B cell (primary cell): ENCODE measurements around the gene NYAP1. TPM values are rescaled to one million over a fixed set of nuclear protein-coding genes. Genes with fewer than 3 reads are reported as not detected.

Experiments
- ATAC-seq: fragments of 200-7000 bp; cut with Tn5 transposase; one replicate; pipeline ENCODE4 v1.10.0; 2021; ENCODE audit warnings: low read depth, mild to moderate bottlenecking, moderate number of reproducible peaks, moderate library complexity
- CTCF ChIA-PET: fragments of 350-600 bp; sonication (Branson Sonifier 250); formaldehyde crosslinking; loops from one replicate; lab custom pipeline; 2021; ENCODE audit warnings: antibody characterized with exemption, inconsistent platforms; lab: Charles Lee
- POLR2A ChIA-PET: fragments of 350-600 bp; sonication (Branson Sonifier 250); formaldehyde crosslinking; loops from one replicate; lab custom pipeline; 2021; ENCODE audit warnings: antibody characterized with exemption; lab: Charles Lee
- DNase-seq: peaks from one replicate; pipeline ENCODE4 v3.0.0; 2013
- H2AFZ ChIP-seq: 2 replicates; pipeline ENCODE4 v1.6.1; 2012; ENCODE audit warnings: mild to moderate bottlenecking, low read depth, low read length; ENCODE audit not compliant: insufficient read depth, poor library complexity, severe bottlenecking
- H3K27ac ChIP-seq, 2 donors: 1 replicate in 1 of 2; 2 replicates in 1 of 2; pipeline ENCODE4 v1.5.1; 2012 to 2013; ENCODE audit warnings: low read length in 2 of 2, mild to moderate bottlenecking in 2 of 2, moderate library complexity in 1 of 2
- H3K27me3 ChIP-seq, 4 experiments: fragments of 200-600 bp in 1 of 4; sonication (generic) in 1 of 4; replicated peaks in 1 of 4; 1 replicate in 2 of 4; 2 replicates in 2 of 4; pipeline versions ENCODE4 v1.6.1 to v1.7.0; 2013 to 2016; ENCODE audit warnings: low read length in 3 of 4, mild to moderate bottlenecking in 2 of 4, mixed read lengths in 1 of 4, moderate library complexity in 1 of 4; ENCODE audit not compliant: insufficient read depth in 4 of 4, control insufficient read depth in 3 of 4; ENCODE audit errors: control extremely low read depth in 1 of 4
- H3K36me3 ChIP-seq, 2 experiments: replicated peaks in 1 of 2; 1 replicate in 1 of 2; 2 replicates in 1 of 2; pipeline versions ENCODE4 v1.6.1 to v1.7.1; 2013; ENCODE audit warnings: low read length in 1 of 2; ENCODE audit not compliant: insufficient read depth in 2 of 2, control insufficient read depth in 1 of 2; ENCODE audit errors: control extremely low read depth in 1 of 2, extremely low read depth in 1 of 2
- H3K4me1 ChIP-seq, 2 donors: fragments of 200-600 bp in 1 of 2; sonication (generic) in 1 of 2; 1 replicate in 1 of 2; 2 replicates in 1 of 2; pipeline versions ENCODE4 v1.5.1 to v1.6.1; 2013 to 2017; ENCODE audit warnings: low read length in 2 of 2; ENCODE audit not compliant: control insufficient read depth in 2 of 2, insufficient read depth in 2 of 2
- H3K4me2 ChIP-seq: replicated peaks from 2 replicates; pipeline ENCODE3; 2012; ENCODE audit warnings: mild to moderate bottlenecking, low read depth, low read length; ENCODE audit not compliant: poor library complexity, severe bottlenecking
- H3K4me3 ChIP-seq, 5 experiments: fragments of 200-600 bp in 1 of 5; sonication (generic) in 1 of 5; 1 replicate in 3 of 5; 2 replicates in 2 of 5; pipeline versions ENCODE4 v1.5.1 to v1.7.0; 2011 to 2016; ENCODE audit warnings: low read length in 4 of 5, mild to moderate bottlenecking in 4 of 5, low read depth in 2 of 5, control low read depth in 1 of 5, moderate library complexity in 1 of 5; ENCODE audit not compliant: insufficient read depth in 1 of 5; ENCODE audit errors: control extremely low read depth in 1 of 5, extremely low read depth in 1 of 5
- H3K79me2 ChIP-seq: fragments of 200-600 bp; sonication (generic); one replicate; pipeline ENCODE4 v1.6.0; 2016; ENCODE audit warnings: low read length; ENCODE audit not compliant: control insufficient read depth, insufficient read depth
- H3K9ac ChIP-seq: fragments of 200-600 bp; sonication (generic); 2 replicates; pipeline ENCODE4 v1.6.1; 2017; ENCODE audit warnings: mild to moderate bottlenecking, low read length, moderate library complexity
- H3K9me3 ChIP-seq, 3 donors: one replicate each; pipeline versions ENCODE4 v1.6.1 to v1.7.1; 2013; ENCODE audit warnings: low read length in 2 of 3; ENCODE audit not compliant: control insufficient read depth in 2 of 3, insufficient read depth in 1 of 3; ENCODE audit errors: control extremely low read depth in 1 of 3
- H4K20me1 ChIP-seq: 2 replicates; pipeline ENCODE4 v1.6.0; 2012; ENCODE audit warnings: mild to moderate bottlenecking, low read length; ENCODE audit not compliant: insufficient read depth, control insufficient read depth, poor library complexity, severe bottlenecking
- H3K27ac Mint-ChIP-seq: one replicate; pipeline ENCODE4 v1.8.0; 2021; ENCODE audit warnings: mixed read lengths
- H3K27me3 Mint-ChIP-seq: one replicate; pipeline ENCODE4 v1.8.0; 2021; ENCODE audit warnings: mixed read lengths
- H3K4me1 Mint-ChIP-seq: one replicate; pipeline ENCODE4 v1.8.0; 2021; ENCODE audit warnings: mixed read lengths
- H3K4me3 Mint-ChIP-seq: one replicate; pipeline ENCODE4 v1.8.0; 2021; ENCODE audit warnings: mixed read lengths
- H3K9me3 Mint-ChIP-seq: one replicate; pipeline ENCODE4 v1.8.0; 2022; ENCODE audit warnings: mixed read lengths; ENCODE audit not compliant: insufficient read depth
- EZH2 ChIP-seq: IDR thresholded peaks from 2 replicates; pipeline ENCODE4 v1.6.1; 2012; ENCODE audit warnings: borderline replicate concordance, low read depth, mild to moderate bottlenecking, moderate library complexity, low read length; ENCODE audit not compliant: insufficient read depth, poor library complexity, severe bottlenecking
- WGBS: methylation state at CpG from one replicate; pipeline ENCODE4 v1.1.5; 2013; ENCODE audit warnings: missing lambda C conversion rate; ENCODE audit not compliant: insufficient coverage; 5-methylcytosine and 5-hydroxymethylcytosine counted together
- intact Hi-C: fragments of 100-400 bp; cut with micrococcal nuclease; formaldehyde crosslinking; loops from one replicate; pipeline ENCODE4 v1.10.0; 2022
- polyA plus RNA-seq: library from polyadenylated mRNA; depleted of rRNA; stranded (reverse); fragments of >200 nt; gene quantifications from 2 replicates; pipeline ENCODE4 v1.2.3, GENCODE V29; 2012
- total RNA-seq, 2 donors: library from RNA; stranded (reverse); fragments of 120-200 nt in 1 of 2; gene quantifications; 1 replicate in 1 of 2; 2 replicates in 1 of 2; pipeline versions ENCODE4 v1.2.3 to v1.2.4, GENCODE V29; 2013 to 2022
- TF ChIP-seq, protein P1 (sequence below): fragments of 200-600 bp; IDR thresholded peaks from one replicate; pipeline ENCODE4 v1.8.0; 2022; ENCODE audit warnings: antibody characterized with exemption, mild to moderate bottlenecking

NYAP1 gene
- total and polyA plus RNA-seq, 2 donors (not counting 1 experiment from before 2014, with no cell fraction given), result 0.06 TPM; not detected in 1

DNA sequence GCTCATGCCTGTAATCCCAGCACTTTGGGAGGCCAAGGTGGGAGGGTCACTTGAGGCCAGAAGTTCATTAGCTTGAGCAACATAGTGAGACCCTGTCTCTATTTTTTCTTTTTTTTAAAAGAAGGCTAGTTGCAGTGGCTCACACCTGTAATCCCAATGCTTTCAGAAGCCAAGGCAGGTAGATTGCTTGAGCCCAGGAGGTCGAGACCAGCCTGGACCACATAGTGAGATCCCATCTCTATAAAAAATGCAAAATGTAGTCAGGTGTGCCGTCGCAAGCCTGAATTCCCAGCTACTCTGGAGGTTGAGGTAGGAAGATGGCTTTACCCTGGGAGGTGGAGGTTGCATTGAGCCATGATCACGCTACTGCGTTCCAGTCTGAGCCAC, 7.5 kb downstream of the NYAP1 start:
- peaks cover 34% of the 10 kb centered on the region for H3K27me3 Mint-ChIP-seq

GRCh38 chr7:100492738-100493475, 9.2 kb downstream of the NYAP1 start:
- peak overlapping the region; percentile 83 for H3K4me2 ChIP-seq

More for the DNA sequence above, 7.5 kb downstream of the NYAP1 start:
- Histone ChIP-seq H3K4me2 (no peak overlapping the region), H3K4me1 (peaks cover 7 to 13% of the 10 kb centered on the region in 2 donors), H2AFZ (no peak overlapping the region), H3K36me3 (no peaks in the 10 kb centered on the region), H4K20me1 (no peaks in the 10 kb centered on the region), H3K27me3 (peaks cover 0 to 41% (median 9%) of the 10 kb centered on the region in 4 experiments), H3K9me3 (no peaks in the 10 kb centered on the region), H3K9ac (no peak overlapping the region), H3K79me2 (no peaks in the 10 kb centered on the region), H3K4me3 (no peak overlapping the region), H3K27ac (no peak overlapping the region)
- CTCF ChIA-PET, result no interaction called here
- WGBS, result 98% methylated on average over 5 of the region's 5 CpGs
- Mint-ChIP-seq H3K9me3 (no peaks in the 10 kb centered on the region), H3K27ac (no peak overlapping the region), H3K4me3 (no peak overlapping the region), H3K4me1 (peaks cover 11% of the 10 kb centered on the region)
- intact Hi-C loops, result no loop called here
- ATAC-seq (no peak), DNase-seq (no peak)
- POLR2A ChIA-PET, result no interaction called here
- TF ChIP-seq, protein P1, sequence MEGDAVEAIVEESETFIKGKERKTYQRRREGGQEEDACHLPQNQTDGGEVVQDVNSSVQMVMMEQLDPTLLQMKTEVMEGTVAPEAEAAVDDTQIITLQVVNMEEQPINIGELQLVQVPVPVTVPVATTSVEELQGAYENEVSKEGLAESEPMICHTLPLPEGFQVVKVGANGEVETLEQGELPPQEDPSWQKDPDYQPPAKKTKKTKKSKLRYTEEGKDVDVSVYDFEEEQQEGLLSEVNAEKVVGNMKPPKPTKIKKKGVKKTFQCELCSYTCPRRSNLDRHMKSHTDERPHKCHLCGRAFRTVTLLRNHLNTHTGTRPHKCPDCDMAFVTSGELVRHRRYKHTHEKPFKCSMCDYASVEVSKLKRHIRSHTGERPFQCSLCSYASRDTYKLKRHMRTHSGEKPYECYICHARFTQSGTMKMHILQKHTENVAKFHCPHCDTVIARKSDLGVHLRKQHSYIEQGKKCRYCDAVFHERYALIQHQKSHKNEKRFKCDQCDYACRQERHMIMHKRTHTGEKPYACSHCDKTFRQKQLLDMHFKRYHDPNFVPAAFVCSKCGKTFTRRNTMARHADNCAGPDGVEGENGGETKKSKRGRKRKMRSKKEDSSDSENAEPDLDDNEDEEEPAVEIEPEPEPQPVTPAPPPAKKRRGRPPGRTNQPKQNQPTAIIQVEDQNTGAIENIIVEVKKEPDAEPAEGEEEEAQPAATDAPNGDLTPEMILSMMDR, result no peak
- no peak for TF ChIP-seq EZH2

More at GRCh38 chr7:100492738-100493475, 9.2 kb downstream of the NYAP1 start:
- H3K9me3 Mint-ChIP-seq, result no peaks in the 10 kb centered on the region
- ATAC-seq (no peak), DNase-seq (no peak)
- H3K27ac Mint-ChIP-seq, result no peak overlapping the region
- CTCF ChIA-PET, result interaction anchor here (0.5 to 3.5 kb wide), 7 partner anchors 10 to 141 kb away, joined by 3 to 21 read pairs (median 3); partner anchors contain the start of genes NYAP1 and TSC22D4
- H4K20me1 ChIP-seq, result no peaks in the 10 kb centered on the region
- peaks cover 34% of the 10 kb centered on the region for H3K27me3 Mint-ChIP-seq
- H3K27ac ChIP-seq, result no peak overlapping the region
- H2AFZ ChIP-seq, result peak overlapping the region; percentile 62
- no peaks in the 10 kb centered on the region for H3K9me3 ChIP-seq
- peaks cover 0 to 41% (median 9%) of the 10 kb centered on the region in 4 experiments for H3K27me3 ChIP-seq
- H3K4me3 Mint-ChIP-seq, result peak overlapping the region; percentile 64
- no peaks in the 10 kb centered on the region for H3K36me3 ChIP-seq
- H3K4me1 ChIP-seq, result peaks cover 7 to 13% of the 10 kb centered on the region in 2 donors
- H3K4me1 Mint-ChIP-seq, result peaks cover 11% of the 10 kb centered on the region
- peak overlapping the region in 3 of 5 experiments; percentile 11 to 50 (median 33) for H3K4me3 ChIP-seq
- peak overlapping the region; percentile 45 for H3K9ac ChIP-seq
- H3K79me2 ChIP-seq, result no peaks in the 10 kb centered on the region
- no peak for TF ChIP-seq EZH2
- TF ChIP-seq, protein P1, result no peak
- WGBS, result 90% methylated on average over 4 of the region's 5 CpGs
- intact Hi-C loops, result no loop called here
- POLR2A ChIA-PET, result interaction anchor here (0.6 to 0.9 kb wide), 2 partner anchors 94 to 246 kb away, joined by 3 read pairs; no protein-coding TSS in a partner anchor
